ENCODE results near the gene ITPR1.

DNA sequence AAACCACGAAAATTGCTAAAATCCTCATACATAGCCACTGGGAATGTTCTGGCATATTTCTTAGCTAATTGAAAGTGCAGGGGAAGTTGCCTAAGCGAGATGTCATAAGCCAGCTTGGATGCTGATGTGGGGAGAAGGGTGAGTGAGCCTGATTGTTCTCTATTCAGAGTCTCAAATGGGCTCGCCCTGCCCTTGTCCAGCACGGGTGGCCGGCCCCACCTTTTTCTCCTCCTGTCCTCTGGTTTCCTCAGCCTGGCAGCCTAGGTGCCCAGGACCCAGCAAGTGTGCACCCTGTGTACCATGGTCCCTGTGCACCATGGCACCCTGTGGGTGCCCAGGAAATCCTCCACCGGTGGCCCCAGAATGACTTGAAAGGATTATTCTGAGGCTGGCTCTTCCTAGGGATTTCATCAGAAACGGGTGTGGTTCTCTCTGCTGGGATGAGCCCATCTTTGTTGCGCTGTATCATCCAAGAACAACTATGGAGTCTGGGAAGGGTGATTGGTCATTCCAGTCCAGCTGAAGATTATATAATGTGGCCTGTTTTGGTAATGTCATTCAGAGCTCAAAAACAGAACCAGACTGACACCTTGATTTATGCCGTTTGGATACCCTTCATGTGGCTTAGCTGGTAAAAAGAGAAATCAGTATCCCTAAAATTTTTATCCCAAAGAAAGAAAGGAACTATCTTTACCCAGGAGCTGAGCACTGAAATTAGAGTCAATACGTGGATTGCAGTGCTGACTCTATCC, 335.3 kb downstream of the ITPR1 start:
- TF ChIP-seq, protein P1, sequence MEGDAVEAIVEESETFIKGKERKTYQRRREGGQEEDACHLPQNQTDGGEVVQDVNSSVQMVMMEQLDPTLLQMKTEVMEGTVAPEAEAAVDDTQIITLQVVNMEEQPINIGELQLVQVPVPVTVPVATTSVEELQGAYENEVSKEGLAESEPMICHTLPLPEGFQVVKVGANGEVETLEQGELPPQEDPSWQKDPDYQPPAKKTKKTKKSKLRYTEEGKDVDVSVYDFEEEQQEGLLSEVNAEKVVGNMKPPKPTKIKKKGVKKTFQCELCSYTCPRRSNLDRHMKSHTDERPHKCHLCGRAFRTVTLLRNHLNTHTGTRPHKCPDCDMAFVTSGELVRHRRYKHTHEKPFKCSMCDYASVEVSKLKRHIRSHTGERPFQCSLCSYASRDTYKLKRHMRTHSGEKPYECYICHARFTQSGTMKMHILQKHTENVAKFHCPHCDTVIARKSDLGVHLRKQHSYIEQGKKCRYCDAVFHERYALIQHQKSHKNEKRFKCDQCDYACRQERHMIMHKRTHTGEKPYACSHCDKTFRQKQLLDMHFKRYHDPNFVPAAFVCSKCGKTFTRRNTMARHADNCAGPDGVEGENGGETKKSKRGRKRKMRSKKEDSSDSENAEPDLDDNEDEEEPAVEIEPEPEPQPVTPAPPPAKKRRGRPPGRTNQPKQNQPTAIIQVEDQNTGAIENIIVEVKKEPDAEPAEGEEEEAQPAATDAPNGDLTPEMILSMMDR (IDR thresholded peaks at IDR 0.05; ENCODE audit: insufficient read depth, low read length): no peak
- TF ChIP-seq POLR2AphosphoS5 (IDR thresholded peaks at IDR 0.05; ENCODE audit: low read depth): no peak

Data from HL-60 (cell line).